Lower leg skin (tissue), 3 donors: ENCODE results near the gene KMT2C.

Experiments
- CTCF ChIP-seq, 3 donors: fragments of 450-650 bp; IDR thresholded peaks; one replicate each; pipeline ENCODE4 v1.5.1; 2016; ENCODE audit warnings: antibody characterized with exemption in 3 of 3, mild to moderate bottlenecking in 3 of 3, moderate library complexity in 2 of 3
- POLR2A ChIP-seq, 2 donors: fragments of 450-650 bp; IDR thresholded peaks; one replicate each; pipeline ENCODE4 v1.6.1; 2016 to 2017; ENCODE audit warnings: antibody characterized with exemption in 2 of 2, mild to moderate bottlenecking in 1 of 2, moderate library complexity in 1 of 2

GRCh38 chr7:152369518-152369917 is 66.3 kb downstream of the KMT2C start:
- TF ChIP-seq CTCF (IDR thresholded peaks at IDR 0.05) (no peak), POLR2A (IDR thresholded peaks at IDR 0.05) (no peak)
